Liver (tissue), 3 donors: Measurements from ENCODE around the gene IFT122.

Experiments used
- CTCF ChIP-seq: fragments of 150-350 bp; IDR thresholded peaks from 2 replicates; pipeline ENCODE4 v1.5.1; 2017; ENCODE audit warnings: improper control_type of control experiment, low read depth, low read length; ENCODE audit not compliant: missing input control
- GABPA ChIP-seq, 2 donors: IDR thresholded peaks in 1 of 2; conservative IDR thresholded peaks in 1 of 2; 2 replicates each; pipeline ENCODE4 v1.6.1; 2016; ENCODE audit warnings: antibody characterized with exemption in 2 of 2, mild to moderate bottlenecking in 1 of 2, moderate library complexity in 1 of 2
- HNF4A ChIP-seq, 2 donors: conservative IDR thresholded peaks; 2 replicates each; pipeline ENCODE4 v1.6.1; 2016; ENCODE audit warnings: antibody characterized with exemption in 2 of 2, mild to moderate bottlenecking in 2 of 2
- JUND ChIP-seq, 2 donors: IDR thresholded peaks; 2 replicates each; pipeline ENCODE4 v1.6.1; 2016; ENCODE audit warnings: antibody characterized with exemption in 2 of 2
- RAD21 ChIP-seq, 2 donors: IDR thresholded peaks; 2 replicates each; pipeline ENCODE4 v1.6.1; 2016; ENCODE audit warnings: antibody characterized with exemption in 2 of 2, mild to moderate bottlenecking in 2 of 2
- RXRA ChIP-seq, 2 donors: IDR thresholded peaks; 2 replicates each; pipeline ENCODE4 v1.6.1; 2017 to 2018; ENCODE audit warnings: antibody characterized with exemption in 2 of 2, mild to moderate bottlenecking in 1 of 2
- SP1 ChIP-seq: IDR thresholded peaks from 2 replicates; pipeline ENCODE4 v1.6.1; 2018; ENCODE audit warnings: antibody characterized with exemption, mild to moderate bottlenecking
- TAF1 ChIP-seq: conservative IDR thresholded peaks from 2 replicates; pipeline ENCODE4 v1.6.1; 2016; ENCODE audit warnings: antibody characterized with exemption, mild to moderate bottlenecking
- YY1 ChIP-seq: IDR thresholded peaks from 2 replicates; pipeline ENCODE4 v1.6.1; 2016; ENCODE audit warnings: antibody characterized with exemption, mild to moderate bottlenecking
- TF ChIP-seq, protein P1 (sequence below): IDR thresholded peaks from 2 replicates; pipeline ENCODE4 v1.6.1; 2016; ENCODE audit warnings: antibody characterized with exemption
- TF ChIP-seq, protein P2 (sequence below): IDR thresholded peaks from 2 replicates; pipeline ENCODE4 v1.6.1; 2016; ENCODE audit warnings: antibody characterized with exemption
- TF ChIP-seq, protein P3 (sequence below): IDR thresholded peaks from 2 replicates; pipeline ENCODE4 v1.6.1; 2016; ENCODE audit warnings: antibody characterized with exemption, mild to moderate bottlenecking
- donor health status: healthy.
- donor health status: healthy.

GRCh38 chr3:129429602-129430001 lies 10.4 kb upstream of the IFT122 start:
- TF ChIP-seq TAF1 (no peak), CTCF (no peak), RAD21 (IDR thresholded peaks at IDR 0.05) (no peak), JUND (IDR thresholded peaks at IDR 0.05) (no peak), GABPA (IDR thresholded peaks at IDR 0.05 in 1 of 2, conservative IDR thresholded peaks at IDR 0.05 in 1 of 2) (no peak), RXRA (IDR thresholded peaks at IDR 0.05) (no peak), HNF4A (conservative IDR thresholded peaks at IDR 0.05) (no peak), YY1 (no peak), SP1 (no peak)
- TF ChIP-seq, protein P1, sequence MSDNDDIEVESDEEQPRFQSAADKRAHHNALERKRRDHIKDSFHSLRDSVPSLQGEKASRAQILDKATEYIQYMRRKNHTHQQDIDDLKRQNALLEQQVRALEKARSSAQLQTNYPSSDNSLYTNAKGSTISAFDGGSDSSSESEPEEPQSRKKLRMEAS, result no peak
- TF ChIP-seq, protein P2, sequence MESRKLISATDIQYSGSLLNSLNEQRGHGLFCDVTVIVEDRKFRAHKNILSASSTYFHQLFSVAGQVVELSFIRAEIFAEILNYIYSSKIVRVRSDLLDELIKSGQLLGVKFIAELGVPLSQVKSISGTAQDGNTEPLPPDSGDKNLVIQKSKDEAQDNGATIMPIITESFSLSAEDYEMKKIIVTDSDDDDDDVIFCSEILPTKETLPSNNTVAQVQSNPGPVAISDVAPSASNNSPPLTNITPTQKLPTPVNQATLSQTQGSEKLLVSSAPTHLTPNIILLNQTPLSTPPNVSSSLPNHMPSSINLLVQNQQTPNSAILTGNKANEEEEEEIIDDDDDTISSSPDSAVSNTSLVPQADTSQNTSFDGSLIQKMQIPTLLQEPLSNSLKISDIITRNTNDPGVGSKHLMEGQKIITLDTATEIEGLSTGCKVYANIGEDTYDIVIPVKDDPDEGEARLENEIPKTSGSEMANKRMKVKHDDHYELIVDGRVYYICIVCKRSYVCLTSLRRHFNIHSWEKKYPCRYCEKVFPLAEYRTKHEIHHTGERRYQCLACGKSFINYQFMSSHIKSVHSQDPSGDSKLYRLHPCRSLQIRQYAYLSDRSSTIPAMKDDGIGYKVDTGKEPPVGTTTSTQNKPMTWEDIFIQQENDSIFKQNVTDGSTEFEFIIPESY, result no peak
- TF ChIP-seq, protein P3, sequence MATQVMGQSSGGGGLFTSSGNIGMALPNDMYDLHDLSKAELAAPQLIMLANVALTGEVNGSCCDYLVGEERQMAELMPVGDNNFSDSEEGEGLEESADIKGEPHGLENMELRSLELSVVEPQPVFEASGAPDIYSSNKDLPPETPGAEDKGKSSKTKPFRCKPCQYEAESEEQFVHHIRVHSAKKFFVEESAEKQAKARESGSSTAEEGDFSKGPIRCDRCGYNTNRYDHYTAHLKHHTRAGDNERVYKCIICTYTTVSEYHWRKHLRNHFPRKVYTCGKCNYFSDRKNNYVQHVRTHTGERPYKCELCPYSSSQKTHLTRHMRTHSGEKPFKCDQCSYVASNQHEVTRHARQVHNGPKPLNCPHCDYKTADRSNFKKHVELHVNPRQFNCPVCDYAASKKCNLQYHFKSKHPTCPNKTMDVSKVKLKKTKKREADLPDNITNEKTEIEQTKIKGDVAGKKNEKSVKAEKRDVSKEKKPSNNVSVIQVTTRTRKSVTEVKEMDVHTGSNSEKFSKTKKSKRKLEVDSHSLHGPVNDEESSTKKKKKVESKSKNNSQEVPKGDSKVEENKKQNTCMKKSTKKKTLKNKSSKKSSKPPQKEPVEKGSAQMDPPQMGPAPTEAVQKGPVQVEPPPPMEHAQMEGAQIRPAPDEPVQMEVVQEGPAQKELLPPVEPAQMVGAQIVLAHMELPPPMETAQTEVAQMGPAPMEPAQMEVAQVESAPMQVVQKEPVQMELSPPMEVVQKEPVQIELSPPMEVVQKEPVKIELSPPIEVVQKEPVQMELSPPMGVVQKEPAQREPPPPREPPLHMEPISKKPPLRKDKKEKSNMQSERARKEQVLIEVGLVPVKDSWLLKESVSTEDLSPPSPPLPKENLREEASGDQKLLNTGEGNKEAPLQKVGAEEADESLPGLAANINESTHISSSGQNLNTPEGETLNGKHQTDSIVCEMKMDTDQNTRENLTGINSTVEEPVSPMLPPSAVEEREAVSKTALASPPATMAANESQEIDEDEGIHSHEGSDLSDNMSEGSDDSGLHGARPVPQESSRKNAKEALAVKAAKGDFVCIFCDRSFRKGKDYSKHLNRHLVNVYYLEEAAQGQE, result no peak
